ENCODE measurements around the gene KBTBD12.

KBTBD12 gene

DNA sequence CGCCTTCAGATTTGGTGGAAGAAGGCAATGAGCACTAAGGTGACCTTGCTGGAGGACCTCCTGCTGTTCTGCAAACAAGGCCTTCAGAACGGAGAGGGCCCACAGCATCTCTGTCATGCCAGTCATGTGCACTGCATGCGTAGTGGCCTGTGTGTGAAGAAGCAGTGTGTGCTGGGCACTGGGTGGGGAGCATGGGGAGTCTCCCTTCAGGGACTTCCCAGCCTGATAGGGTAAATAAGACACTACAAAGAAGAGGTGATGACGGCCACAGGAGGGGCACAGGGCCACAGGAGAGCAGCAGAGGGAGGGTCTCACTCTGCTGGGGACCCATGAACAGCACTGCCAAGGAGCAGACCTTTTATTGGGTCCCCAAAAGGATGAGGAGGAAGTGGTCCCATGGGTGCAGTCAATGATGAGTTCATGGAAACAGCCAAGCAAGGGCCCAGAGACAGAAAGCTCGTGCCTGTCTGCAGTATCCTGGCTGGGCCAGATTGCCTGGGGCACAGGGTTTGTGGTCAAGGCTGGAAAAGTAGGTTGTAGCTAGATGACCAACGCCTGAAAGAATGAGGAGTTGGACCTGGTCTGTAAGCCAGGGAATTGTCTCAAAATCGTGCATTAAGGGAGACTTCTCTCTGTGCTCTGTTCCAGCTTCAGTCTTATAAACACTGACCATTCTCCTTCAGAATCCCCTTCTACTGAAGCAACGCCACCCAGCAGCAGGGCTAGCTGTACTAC is 69.4 kb downstream of the KBTBD12 start:
- no peak overlapping the region for H3K27ac ChIP-seq (ENCODE audit: low read depth, low read length)
- H4K5ac ChIP-seq (ENCODE audit: low read length), result no peak overlapping the region
- no peak overlapping the region for H3K56ac ChIP-seq (ENCODE audit: low read length)
- no peak overlapping the region for H2AK5ac ChIP-seq (ENCODE audit: low read length)
- no peak overlapping the region for H3K9ac ChIP-seq (ENCODE audit: low read length)
- no peak overlapping the region for H3K4me3 ChIP-seq (ENCODE audit: low read length)
- H3K4me2 ChIP-seq (ENCODE audit: low read length), result no peak overlapping the region
- no peaks in the 10 kb centered on the region for H3K36me3 ChIP-seq (ENCODE audit: control insufficient read depth, insufficient read depth, low read length)
- DNase-seq, result no peak
- no peak overlapping the region for H3K18ac ChIP-seq (ENCODE audit: low read length)
- no peak overlapping the region for H4K8ac ChIP-seq (ENCODE audit: low read depth, low read length)
- H2BK5ac ChIP-seq (ENCODE audit: low read length), result no peak overlapping the region
- H3K4me1 ChIP-seq (ENCODE audit: control insufficient read depth, low read depth, low read length), result no peaks in the 10 kb centered on the region
- H3K79me1 ChIP-seq (ENCODE audit: low read length), result no peaks in the 10 kb centered on the region
- no peaks in the 10 kb centered on the region for H3K79me2 ChIP-seq (ENCODE audit: control insufficient read depth, insufficient read depth, low read length)
- no peak overlapping the region for H2BK15ac ChIP-seq (replicated peaks; ENCODE audit: low read depth)
- no peak overlapping the region for H3K23ac ChIP-seq (ENCODE audit: low read length)
- no peaks in the 10 kb centered on the region for H3K27me3 ChIP-seq (ENCODE audit: insufficient read depth, low read length, poor library complexity)
- no peak overlapping the region for H2BK120ac ChIP-seq (ENCODE audit: low read depth, low read length)
- no peak overlapping the region for H3K4ac ChIP-seq (ENCODE audit: low read depth, low read length)
- WGBS (ENCODE audit: extremely low coverage, insufficient coverage, low lambda C conversion rate), result no CpG with 5 or more reads among the region's 8 CpGs

DNA sequence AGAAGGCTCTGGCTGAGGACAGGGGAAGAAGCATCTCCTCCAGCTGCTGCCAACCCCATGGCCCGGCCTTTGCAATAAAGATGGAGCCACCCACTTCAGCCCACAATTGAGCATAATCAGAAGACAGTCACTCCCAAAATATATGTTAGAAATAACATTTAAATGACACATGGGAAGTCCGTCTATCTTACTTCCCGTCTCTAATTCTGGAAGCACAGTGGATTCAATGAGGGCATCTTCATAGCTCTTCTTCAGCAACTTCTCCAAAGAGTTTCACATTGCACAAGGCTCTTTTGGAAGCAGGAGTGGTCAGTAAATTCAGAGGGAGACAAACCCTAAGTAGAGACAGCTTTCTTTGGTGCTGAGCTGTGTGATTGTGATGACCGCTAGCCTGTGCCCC is 70.2 kb downstream of the KBTBD12 start:
- Histone ChIP-seq H2AK5ac (ENCODE audit: low read length) (no peak overlapping the region), H3K27me3 (ENCODE audit: insufficient read depth, low read length, poor library complexity) (no peaks in the 10 kb centered on the region), H2BK120ac (ENCODE audit: low read depth, low read length) (no peak overlapping the region), H3K4me1 (ENCODE audit: control insufficient read depth, low read depth, low read length) (no peaks in the 10 kb centered on the region), H2BK5ac (ENCODE audit: low read length) (no peak overlapping the region), H3K79me1 (ENCODE audit: low read length) (no peaks in the 10 kb centered on the region), H4K5ac (ENCODE audit: low read length) (no peak overlapping the region), H3K27ac (ENCODE audit: low read depth, low read length) (no peak overlapping the region), H3K4me3 (ENCODE audit: low read length) (no peak overlapping the region), H3K9ac (ENCODE audit: low read length) (no peak overlapping the region), H3K56ac (ENCODE audit: low read length) (no peak overlapping the region), H3K79me2 (ENCODE audit: control insufficient read depth, insufficient read depth, low read length) (no peaks in the 10 kb centered on the region), H2BK15ac (replicated peaks; ENCODE audit: low read depth) (no peak overlapping the region), H3K18ac (ENCODE audit: low read length) (no peak overlapping the region), H4K8ac (ENCODE audit: low read depth, low read length) (no peak overlapping the region), H3K36me3 (ENCODE audit: control insufficient read depth, insufficient read depth, low read length) (no peaks in the 10 kb centered on the region), H3K4me2 (ENCODE audit: low read length) (no peak overlapping the region), H3K23ac (ENCODE audit: low read length) (no peak overlapping the region), H3K4ac (ENCODE audit: low read depth, low read length) (no peak overlapping the region)
- WGBS (ENCODE audit: extremely low coverage, insufficient coverage, low lambda C conversion rate), result no CpG with 5 or more reads among the region's 4 CpGs
- no peak for DNase-seq

DNA sequence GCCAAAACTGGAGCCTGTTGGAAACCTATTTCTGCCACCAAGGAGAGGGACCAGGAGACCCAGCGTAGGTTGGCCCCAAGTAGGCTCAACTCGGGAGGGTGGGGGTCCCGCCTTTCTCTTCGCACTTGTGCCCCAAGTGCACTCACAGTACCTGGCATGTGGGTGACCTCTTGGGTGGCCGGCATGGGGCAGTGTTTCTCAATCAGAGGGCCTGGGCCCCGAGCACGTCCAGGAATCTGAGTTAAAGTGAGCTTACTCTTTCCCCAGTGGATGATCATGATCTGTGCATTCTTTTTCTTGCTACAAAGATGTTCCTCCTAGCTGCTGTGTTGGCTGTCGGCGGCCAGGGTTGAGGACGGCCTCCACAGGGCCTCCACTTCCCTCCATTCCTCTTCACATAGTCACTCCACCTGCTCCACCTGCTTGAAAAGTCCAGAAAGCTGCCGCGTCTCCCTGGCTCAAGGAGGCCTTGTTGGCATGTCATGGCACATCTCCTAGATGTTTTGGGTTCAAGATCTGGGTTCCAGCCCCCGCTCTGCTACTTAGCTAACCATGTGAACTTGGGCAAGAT is 70.7 kb downstream of the KBTBD12 start:
- no peak overlapping the region for H3K9ac ChIP-seq (ENCODE audit: low read length)
- no peaks in the 10 kb centered on the region for H3K27me3 ChIP-seq (ENCODE audit: insufficient read depth, low read length, poor library complexity)
- no peak overlapping the region for H2BK15ac ChIP-seq (replicated peaks; ENCODE audit: low read depth)
- H4K5ac ChIP-seq (ENCODE audit: low read length), result no peak overlapping the region
- DNase-seq, result no peak
- no peak overlapping the region for H3K4me2 ChIP-seq (ENCODE audit: low read length)
- no peaks in the 10 kb centered on the region for H3K36me3 ChIP-seq (ENCODE audit: control insufficient read depth, insufficient read depth, low read length)
- H3K27ac ChIP-seq (ENCODE audit: low read depth, low read length), result no peak overlapping the region
- H3K4me1 ChIP-seq (ENCODE audit: control insufficient read depth, low read depth, low read length), result no peaks in the 10 kb centered on the region
- H3K23ac ChIP-seq (ENCODE audit: low read length), result no peak overlapping the region
- H2BK120ac ChIP-seq (ENCODE audit: low read depth, low read length), result no peak overlapping the region
- no peaks in the 10 kb centered on the region for H3K79me2 ChIP-seq (ENCODE audit: control insufficient read depth, insufficient read depth, low read length)
- H3K79me1 ChIP-seq (ENCODE audit: low read length), result no peaks in the 10 kb centered on the region
- no CpG with 5 or more reads among the region's 13 CpGs for WGBS (ENCODE audit: extremely low coverage, insufficient coverage, low lambda C conversion rate)
- no peak overlapping the region for H3K56ac ChIP-seq (ENCODE audit: low read length)
- H3K4ac ChIP-seq (ENCODE audit: low read depth, low read length), result no peak overlapping the region
- H2BK5ac ChIP-seq (ENCODE audit: low read length), result no peak overlapping the region
- H4K8ac ChIP-seq (ENCODE audit: low read depth, low read length), result no peak overlapping the region
- H3K18ac ChIP-seq (ENCODE audit: low read length), result no peak overlapping the region
- no peak overlapping the region for H2AK5ac ChIP-seq (ENCODE audit: low read length)
- no peak overlapping the region for H3K4me3 ChIP-seq (ENCODE audit: low read length)

DNA sequence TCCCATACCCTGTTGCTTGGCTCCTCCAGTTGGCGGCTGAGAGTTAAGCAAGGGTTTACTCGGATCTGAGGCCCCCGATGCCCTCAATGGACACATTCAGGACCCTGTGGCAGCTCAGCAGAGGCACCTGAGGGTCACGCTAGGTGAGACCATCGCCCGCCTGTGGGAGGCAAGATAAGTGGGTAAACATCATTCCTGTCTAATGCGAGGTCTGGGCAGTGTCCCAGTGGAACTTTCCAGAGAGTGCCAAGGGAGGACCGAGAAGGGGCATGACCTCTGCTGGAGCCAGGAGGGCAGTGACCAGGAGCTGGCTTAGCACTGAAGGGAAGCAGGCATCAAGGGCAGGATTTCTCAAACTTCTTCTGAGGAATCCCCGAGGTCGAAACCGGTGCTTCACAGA is 71.8 kb downstream of the KBTBD12 start:
- H2BK120ac ChIP-seq (ENCODE audit: low read depth, low read length), result no peak overlapping the region
- H3K56ac ChIP-seq (ENCODE audit: low read length), result no peak overlapping the region
- no peak overlapping the region for H3K4ac ChIP-seq (ENCODE audit: low read depth, low read length)
- no peak overlapping the region for H3K4me3 ChIP-seq (ENCODE audit: low read length)
- H4K8ac ChIP-seq (ENCODE audit: low read depth, low read length), result no peak overlapping the region
- H3K79me1 ChIP-seq (ENCODE audit: low read length), result no peaks in the 10 kb centered on the region
- DNase-seq, result no peak
- H3K79me2 ChIP-seq (ENCODE audit: control insufficient read depth, insufficient read depth, low read length), result no peaks in the 10 kb centered on the region
- WGBS (ENCODE audit: extremely low coverage, insufficient coverage, low lambda C conversion rate), result no CpG with 5 or more reads among the region's 11 CpGs
- H3K18ac ChIP-seq (ENCODE audit: low read length), result no peak overlapping the region
- H3K4me1 ChIP-seq (ENCODE audit: control insufficient read depth, low read depth, low read length), result no peaks in the 10 kb centered on the region
- no peak overlapping the region for H3K27ac ChIP-seq (ENCODE audit: low read depth, low read length)
- H3K36me3 ChIP-seq (ENCODE audit: control insufficient read depth, insufficient read depth, low read length), result no peaks in the 10 kb centered on the region
- H3K9ac ChIP-seq (ENCODE audit: low read length), result no peak overlapping the region
- no peak overlapping the region for H2BK5ac ChIP-seq (ENCODE audit: low read length)
- H2BK15ac ChIP-seq (replicated peaks; ENCODE audit: low read depth), result no peak overlapping the region
- no peak overlapping the region for H4K5ac ChIP-seq (ENCODE audit: low read length)
- H3K23ac ChIP-seq (ENCODE audit: low read length), result no peak overlapping the region
- no peak overlapping the region for H3K4me2 ChIP-seq (ENCODE audit: low read length)
- no peaks in the 10 kb centered on the region for H3K27me3 ChIP-seq (ENCODE audit: insufficient read depth, low read length, poor library complexity)
- no peak overlapping the region for H2AK5ac ChIP-seq (ENCODE audit: low read length)

DNA sequence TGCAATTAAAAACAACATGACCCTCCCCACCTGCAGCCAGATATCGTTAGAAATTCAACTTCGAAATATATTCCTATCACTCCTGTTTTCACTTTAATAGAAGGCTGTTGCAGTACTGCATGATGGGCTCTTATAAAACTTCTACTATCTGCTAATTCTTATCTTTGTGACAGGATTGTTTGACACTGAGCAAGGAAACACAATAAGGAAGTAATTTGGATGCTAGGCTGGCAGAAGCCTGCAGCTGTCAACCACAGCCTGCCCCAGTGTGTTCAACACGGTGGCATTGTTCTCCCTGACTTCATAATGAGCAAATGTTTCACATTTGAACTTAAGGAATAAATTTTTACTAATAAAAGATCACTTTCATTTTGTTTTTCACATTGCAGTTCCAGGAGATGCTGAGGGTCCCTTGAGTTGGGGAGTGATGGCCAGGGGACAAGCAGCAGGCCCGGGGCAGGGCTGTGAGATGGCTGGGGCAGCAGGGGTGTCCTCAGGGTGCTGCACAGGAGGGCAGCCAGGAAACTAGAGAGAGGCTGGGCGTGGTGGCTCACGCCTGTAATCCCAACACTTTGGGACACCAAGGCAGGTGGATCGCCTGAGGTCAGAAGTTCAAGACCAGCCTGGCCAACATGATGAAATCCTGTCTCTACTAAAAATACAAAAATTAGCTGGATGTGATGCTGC is 72.4 kb downstream of the KBTBD12 start:
- Histone ChIP-seq H2BK15ac (replicated peaks; ENCODE audit: low read depth) (no peak overlapping the region), H3K79me1 (ENCODE audit: low read length) (no peaks in the 10 kb centered on the region), H3K56ac (ENCODE audit: low read length) (no peak overlapping the region), H3K18ac (ENCODE audit: low read length) (no peak overlapping the region), H3K4ac (ENCODE audit: low read depth, low read length) (no peak overlapping the region), H3K27me3 (ENCODE audit: insufficient read depth, low read length, poor library complexity) (no peaks in the 10 kb centered on the region), H4K5ac (ENCODE audit: low read length) (no peak overlapping the region), H4K8ac (ENCODE audit: low read depth, low read length) (no peak overlapping the region), H3K27ac (ENCODE audit: low read depth, low read length) (no peak overlapping the region), H3K4me2 (ENCODE audit: low read length) (no peak overlapping the region), H2AK5ac (ENCODE audit: low read length) (no peak overlapping the region), H3K79me2 (ENCODE audit: control insufficient read depth, insufficient read depth, low read length) (no peaks in the 10 kb centered on the region), H3K4me3 (ENCODE audit: low read length) (no peak overlapping the region), H3K4me1 (ENCODE audit: control insufficient read depth, low read depth, low read length) (no peaks in the 10 kb centered on the region), H2BK5ac (ENCODE audit: low read length) (no peak overlapping the region), H3K9ac (ENCODE audit: low read length) (no peak overlapping the region), H3K36me3 (ENCODE audit: control insufficient read depth, insufficient read depth, low read length) (no peaks in the 10 kb centered on the region), H3K23ac (ENCODE audit: low read length) (no peak overlapping the region), H2BK120ac (ENCODE audit: low read depth, low read length) (no peak overlapping the region)
- no peak for DNase-seq
- WGBS (ENCODE audit: extremely low coverage, insufficient coverage, low lambda C conversion rate), result no CpG with 5 or more reads among the region's 7 CpGs

Measured in mesendoderm (in vitro differentiated cells).